ENCODE results near the gene IRX1.

IRX1 gene

GRCh38 chr5:3595006-3595961 lies at the start of gene IRX1:
Gene IRX1, plus strand, starts transcription at chr5:3595832. Its CDS starts 274 bp downstream, at chr5:3596106.
- DNase-seq (ENCODE audit: low read depth, low spot score) = peak; percentile 40

DNA sequence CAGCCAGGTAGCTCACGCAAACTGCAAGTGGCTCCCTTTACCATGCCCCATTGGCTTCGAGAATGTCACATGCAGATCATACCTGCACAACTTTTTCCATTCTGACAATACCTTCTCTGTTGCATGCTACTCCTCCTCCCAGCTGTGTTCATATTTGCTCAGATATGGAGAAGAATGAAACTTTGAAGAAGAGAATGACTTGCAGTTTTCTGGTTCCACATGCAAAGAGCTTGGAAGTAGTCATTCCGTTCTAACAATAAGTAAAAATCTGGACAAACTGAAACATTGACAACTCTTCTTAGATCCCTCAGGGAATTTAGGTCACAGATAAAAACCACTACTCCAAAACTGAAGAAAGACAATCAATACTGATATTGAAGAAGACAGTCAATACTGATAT lies 49.6 kb upstream of the IRX1 start:
- DNase-seq (ENCODE audit: low read depth, low spot score) = no peak

DNA sequence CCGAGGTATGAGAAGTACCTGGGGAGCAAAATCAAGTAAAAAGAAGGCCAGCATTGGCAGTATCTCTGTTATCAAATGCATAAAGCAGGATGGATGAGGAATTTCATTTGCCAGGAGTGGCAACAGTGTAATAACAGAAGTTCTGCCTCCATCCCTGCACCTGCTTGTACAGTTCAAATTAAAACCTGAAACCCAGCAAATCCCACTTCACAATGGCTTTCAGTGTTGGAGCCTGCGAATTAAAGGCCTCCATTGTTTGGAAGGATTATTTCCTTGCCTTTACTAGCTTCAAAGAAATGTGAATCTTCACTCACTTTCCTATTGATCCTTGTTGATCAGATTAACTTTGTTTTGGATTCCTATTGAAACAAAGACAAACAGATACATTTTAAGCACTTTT lies 31.5 kb upstream of the IRX1 start:
- no peak for DNase-seq (ENCODE audit: low read depth, low spot score)

DNA sequence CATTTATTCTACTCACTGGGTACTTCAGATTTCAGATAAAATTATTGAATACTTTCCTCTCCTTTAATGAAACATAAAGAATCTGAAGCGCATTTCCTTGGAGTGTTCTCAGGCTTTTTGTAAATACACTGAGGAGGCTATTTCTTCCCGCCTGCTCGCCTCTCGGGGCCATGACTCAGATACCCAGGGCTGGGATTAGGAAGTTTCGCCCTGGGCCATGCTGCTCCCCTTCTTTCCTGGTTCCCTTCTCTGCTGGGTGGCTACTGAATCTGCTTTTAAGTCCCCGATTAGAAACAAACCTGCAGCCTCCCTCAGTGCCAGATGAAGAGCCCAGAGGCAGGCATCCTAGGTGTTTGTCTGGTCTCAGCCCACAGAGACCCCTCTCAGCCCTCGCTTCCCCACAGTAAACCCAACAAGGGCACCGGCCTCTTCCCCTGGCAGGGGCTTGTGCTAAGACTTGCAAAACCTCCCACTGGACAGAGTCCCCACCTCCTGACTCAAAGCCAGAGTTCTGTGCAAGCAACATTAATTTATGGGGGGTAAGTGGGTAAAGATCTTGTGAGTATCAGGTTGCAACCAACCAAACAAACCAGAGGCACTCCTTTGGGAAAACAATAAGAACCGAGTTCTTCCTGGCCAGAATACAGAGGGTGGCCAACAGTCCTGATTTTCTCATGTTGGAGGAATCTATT lies 30.7 kb upstream of the IRX1 start:
- no peak for DNase-seq (ENCODE audit: low read depth, low spot score)

DNA sequence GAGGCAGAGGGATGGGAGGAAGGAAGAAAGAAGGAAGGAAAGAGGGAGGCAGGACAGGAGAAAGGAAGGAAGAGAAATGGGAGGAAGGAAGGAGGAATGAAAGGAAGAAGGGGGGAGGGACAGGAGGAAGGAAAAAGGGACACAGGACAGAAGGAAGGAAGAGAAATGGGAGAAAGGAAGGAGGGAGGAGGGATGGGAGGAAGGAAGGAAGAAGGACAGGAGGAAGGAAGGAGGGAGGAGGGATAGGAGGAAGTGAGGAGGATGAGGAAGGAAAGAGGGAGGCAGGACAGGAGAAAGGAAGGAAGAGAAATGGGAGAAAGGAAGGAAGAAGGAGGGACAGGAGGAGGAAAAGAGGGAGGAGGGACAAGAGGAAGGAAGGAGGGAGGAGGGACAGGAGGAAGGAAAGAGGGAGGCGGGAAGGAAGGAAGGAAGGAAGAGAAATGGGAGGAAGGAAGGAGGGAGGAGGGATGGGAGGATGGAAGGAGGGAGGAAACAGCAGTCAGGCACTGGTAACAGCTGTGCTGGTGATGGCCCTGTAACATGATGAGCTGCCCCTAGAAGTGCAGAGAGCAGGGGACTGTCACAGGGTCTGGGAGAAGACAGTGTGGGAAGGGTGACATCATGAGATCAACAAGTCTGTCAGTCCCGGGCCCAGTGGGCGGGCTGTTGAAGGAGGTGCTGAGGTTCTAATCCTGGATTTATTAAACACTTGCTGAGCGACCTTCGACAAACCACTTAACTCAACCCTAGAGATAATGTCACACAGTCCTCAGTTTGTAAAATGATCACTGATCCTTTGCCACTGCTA lies 10.7 kb upstream of the IRX1 start:
- no peak for DNase-seq (ENCODE audit: low read depth, low spot score)

DNA sequence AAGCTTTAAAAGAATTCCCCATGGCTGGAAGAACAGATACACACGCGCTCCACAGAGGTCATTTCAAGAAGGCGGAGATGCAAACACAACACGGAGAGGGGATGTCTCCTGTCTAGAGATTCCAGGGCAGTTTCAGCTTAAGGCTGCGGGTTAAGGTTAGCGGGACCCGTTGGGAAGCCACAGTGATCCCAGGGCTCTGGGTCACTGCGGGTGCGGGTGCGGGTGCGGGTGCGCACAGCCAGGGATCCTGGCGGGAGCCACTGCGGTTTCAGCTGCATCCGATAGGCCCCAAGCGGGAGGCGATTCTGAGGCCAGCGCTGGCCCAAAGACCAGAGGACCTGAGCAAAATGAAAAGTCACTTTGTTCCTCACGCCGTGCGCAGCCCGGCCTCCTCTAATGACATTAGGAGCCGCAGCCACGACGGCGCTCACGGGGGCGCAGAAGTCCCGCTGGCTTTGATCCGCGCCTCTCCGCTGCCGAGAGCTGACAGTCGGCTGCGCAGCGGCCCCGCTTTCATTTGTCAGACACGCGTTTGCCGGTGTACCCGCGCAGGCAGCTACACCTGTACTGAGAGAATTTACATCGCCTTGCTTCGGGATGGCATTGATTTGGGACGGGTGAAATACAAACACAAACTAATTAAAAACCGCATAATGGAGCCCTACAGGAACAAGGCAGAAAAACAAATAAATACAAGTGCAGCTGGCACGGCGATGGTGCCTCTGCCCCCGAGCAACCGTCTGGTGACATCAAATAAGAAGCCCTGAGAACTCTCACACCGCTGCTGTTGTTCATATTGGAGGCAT lies 5.3 kb upstream of the IRX1 start:
- DNase-seq (ENCODE audit: low read depth, low spot score) = no peak

GRCh38 chr5:3590967-3591900 lies 4.4 kb upstream of the IRX1 start:
- DNase-seq (ENCODE audit: low read depth, low spot score) = no peak

DNA sequence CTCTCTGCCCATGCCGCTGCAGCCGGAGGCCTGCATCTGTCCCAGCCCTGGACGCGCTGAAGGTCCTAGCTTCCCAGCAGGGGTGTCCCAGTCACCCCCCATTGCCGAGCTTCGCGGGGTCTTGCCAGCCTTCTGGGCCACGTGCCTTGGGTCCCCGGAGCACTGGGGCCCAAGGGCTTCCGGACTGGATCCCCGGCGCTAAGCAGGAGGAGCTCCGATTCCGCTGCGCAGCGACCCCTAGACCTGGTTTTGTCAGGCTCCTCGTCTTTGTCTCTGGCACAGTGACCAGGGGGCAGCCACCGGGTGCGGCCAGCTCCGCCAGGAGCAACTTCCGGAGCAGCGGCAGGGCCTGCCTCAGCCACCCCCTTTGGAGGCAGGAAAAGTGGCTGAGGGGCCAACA lies 3.3 kb upstream of the IRX1 start:
- DNase-seq (ENCODE audit: low read depth, low spot score) = no peak

GRCh38 chr5:3593771-3594509 lies 1.7 kb upstream of the IRX1 start:
- DNase-seq (ENCODE audit: low read depth, low spot score) = no peak

DNA sequence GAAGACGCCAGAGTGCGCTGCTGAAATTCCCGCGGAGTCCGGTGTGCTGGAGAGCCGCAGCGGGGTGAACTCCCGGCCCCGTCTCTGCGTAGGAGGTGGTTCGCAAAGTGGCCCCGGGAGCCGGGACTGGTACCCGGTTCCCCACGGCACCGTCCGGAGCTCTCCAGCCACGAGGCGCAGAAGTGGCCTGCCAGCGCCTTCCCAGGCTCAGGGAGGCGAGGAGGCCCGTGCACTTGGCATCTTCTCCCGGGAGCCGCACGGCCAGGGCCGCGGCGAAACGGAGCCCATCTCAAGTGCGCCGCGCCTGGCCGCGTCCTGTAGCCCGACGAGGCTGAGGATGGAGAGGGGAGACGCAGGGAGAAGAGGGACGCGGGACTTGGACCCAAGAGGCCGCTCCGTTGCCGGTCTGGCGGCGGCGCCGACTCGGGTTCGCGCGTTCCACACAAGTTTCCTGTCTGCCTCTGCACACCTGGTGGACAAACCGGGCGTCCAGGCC lies 1.1 kb upstream of the IRX1 start:
- peak; percentile 41 for DNase-seq (ENCODE audit: low read depth, low spot score)

GRCh38 chr5:3596261-3596825 lies 711 bp downstream of the IRX1 start:
- peak; percentile 31 for DNase-seq (ENCODE audit: low read depth, low spot score)

GRCh38 chr5:3596857-3597166 lies 1.2 kb downstream of the IRX1 start:
- DNase-seq (ENCODE audit: low read depth, low spot score) = no peak

DNA sequence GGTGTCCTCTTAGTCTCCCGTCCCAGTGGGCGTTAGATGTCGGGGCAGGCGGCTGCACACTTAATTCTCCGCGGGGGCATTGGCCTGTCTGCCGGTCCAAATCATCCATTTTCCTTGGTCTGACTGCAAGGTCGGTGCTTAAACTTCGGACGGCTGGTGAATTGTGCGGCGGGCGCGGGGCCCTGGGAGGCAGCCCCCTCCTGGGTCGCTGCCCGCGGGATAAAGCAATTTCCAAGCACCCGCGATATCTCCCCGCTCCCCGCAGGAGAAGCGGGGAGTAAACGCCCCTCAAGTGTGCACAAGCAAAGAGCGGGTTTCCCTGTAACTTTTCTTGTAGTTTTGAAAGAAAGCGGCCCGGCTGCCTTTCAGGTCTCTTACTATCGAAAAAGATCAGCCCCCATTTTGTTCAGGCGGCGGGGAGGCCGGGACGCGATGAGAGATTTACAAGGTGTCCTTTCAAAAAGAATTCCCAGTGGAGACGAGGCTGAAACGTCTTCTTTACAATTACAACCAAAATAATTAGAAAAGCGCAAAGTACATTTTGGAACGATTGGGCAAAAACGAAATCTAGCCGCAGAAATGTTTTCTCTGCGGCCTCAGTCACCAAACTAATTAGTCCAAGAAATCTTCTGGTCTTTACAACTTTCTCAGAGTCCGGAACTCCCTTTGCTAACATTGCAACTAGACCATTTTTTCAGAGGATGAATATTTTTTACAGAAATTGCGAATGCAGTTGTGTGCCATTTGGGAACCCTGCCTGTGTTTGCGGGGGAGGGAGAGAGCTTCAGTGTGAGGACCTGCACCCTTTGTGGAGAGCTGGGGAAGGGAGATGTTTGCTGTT lies 1.8 kb downstream of the IRX1 start:
- peak; percentile 18 for DNase-seq (ENCODE audit: low read depth, low spot score)

GRCh38 chr5:3598207-3598606 lies 2.6 kb downstream of the IRX1 start:
- no peak for DNase-seq (ENCODE audit: low read depth, low spot score)

DNA sequence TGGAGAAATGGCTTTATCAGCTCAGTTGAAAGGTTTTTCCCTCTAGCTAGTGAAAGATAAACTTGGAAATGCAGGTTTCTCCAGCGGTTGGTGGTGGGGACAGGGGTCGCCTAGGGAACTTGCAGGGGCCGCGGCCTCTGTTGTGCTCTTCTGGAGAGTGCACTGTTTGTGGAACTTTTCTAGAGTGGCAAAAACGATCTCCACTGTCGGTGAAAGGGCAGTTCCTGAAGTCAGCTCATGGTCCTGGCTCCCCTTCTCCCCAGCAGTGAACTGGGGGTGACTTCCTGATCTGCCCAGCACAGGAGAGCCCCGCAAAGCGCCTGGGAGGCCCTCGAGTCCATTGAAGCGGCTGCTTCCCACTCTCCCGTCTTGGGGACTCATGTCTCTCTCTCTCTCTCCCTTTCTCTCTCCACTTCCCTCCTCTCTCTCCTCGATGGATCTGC lies 3.2 kb downstream of the IRX1 start:
- peak; percentile 12 for DNase-seq (ENCODE audit: low read depth, low spot score)

- peak; percentile 37 for DNase-seq (ENCODE audit: low read depth, low spot score)
These were observed 3.8 kb downstream of the IRX1 start for GRCh38 chr5:3599226-3600105.
